Kasumi-1 (cell line): ENCODE data around the gene SND1.

Source experiments
- DNase-seq, 2 experiments: peaks; one replicate each; lab custom pipeline; 2025; lab: John Stamatoyannopoulos, UW

SND1 gene

DNA sequence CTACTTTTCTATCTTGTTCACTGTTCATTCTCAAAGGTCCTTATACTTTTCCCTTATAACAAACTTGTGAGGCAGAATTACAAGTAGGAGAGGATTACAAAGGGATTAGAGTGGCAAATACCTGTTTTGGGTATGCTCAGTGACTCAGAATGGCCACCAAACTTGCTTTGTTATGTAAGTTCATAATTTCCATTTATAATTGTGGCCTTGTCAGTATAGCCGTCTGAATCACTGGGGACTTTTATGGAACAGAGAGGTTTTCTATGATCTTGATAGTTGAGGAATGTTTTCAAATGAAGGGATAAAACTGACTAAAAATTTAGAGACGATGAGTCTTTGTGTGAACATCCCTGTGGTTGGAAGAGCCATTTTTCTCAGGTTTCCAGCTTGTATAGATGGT is 116.2 kb downstream of the SND1 start:
- no peak for DNase-seq

- DNase-seq = no peak
Measured at GRCh38 chr7:127769137-127769536, 117.1 kb downstream of the SND1 start.

DNA sequence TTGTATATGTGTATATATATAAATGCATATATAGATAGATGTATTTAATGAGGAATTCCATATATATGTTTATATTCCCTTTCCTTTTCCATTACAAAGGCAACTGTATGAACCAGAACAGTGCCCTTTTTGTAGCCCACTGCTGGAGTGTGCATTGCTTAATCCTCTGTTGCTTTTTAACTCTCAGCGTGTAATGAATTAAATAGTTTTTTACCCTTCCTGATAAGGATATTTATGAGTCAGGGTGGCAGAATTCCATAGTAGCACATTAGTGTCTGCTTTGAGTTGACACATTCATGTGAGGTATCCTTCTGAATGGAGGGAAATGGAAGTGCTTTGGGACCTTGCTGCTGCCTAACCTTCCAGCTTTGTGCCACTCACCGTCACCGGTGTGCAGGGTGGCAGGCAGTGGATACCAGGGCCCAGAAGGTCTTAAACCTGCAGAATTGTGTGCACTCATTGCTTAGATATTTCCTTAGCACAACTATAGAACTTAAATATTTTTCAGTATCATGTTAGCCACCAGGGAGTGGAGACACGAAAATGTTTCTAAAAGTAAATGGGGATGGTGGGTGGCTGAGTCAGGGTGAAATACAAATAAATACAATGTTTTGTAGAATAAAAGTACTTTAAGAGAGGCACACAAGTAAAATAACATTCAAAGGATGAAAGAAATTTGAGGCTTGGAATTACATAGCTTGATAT is 117.9 kb downstream of the SND1 start:
- DNase-seq = no peak

- DNase-seq = no peak
Measured at GRCh38 chr7:127770885-127771284, 118.9 kb downstream of the SND1 start.

GRCh38 chr7:127771707-127772106 is 119.7 kb downstream of the SND1 start:
- no peak for DNase-seq

DNA sequence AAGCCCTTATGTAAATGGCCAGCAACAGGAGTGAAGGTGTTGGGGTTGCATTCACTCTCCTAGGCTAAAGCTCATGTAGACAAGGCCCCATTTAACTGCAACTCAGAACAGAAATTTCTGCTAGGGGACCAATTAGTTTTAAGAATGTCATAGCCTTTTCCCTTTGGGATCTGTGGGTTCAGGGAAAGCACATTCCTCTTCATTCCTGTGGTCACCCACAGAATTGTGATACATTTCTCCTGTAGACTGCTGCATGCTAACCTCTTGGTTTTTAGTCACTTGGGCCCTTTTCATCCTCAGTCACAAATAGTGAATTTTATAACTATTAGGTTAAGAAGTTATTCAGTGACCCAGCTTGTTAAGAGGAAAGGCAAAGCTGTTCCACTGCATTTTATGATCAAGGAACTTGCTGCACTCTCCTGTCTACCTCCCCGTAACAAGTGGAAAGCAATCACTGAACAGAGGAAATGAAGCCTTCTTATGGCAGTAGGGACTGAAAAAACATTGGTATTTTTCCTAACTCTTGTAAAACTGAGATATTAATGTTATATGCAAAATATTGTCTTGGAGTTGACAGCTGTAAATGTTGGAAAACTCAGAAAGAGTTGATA is 124.9 kb downstream of the SND1 start:
- DNase-seq = no peak

- DNase-seq = no peak
Measured at GRCh38 chr7:127780489-127780888, 128.5 kb downstream of the SND1 start.

DNA sequence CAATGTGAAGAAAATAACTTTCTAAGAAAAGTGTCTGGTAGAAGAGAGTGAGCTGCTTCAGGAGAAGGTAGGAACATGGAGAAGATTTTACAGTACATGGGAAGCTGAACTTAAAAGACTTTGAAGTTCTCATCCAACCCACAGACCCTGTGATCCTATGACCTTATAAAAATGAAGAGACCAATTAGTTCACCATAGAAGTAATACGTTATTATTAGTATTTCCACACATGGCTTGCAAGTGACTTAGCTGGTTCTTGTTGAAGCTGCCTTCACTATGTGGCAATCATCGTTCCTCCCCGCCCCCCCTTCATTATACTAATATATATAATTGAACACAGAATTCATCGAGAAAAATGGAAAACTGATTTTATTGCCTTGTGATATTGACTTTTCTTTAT is 129.1 kb downstream of the SND1 start:
- DNase-seq = no peak

GRCh38 chr7:127782075-127782474 is 130.1 kb downstream of the SND1 start:
- DNase-seq = peak; percentile 56 to 63

DNA sequence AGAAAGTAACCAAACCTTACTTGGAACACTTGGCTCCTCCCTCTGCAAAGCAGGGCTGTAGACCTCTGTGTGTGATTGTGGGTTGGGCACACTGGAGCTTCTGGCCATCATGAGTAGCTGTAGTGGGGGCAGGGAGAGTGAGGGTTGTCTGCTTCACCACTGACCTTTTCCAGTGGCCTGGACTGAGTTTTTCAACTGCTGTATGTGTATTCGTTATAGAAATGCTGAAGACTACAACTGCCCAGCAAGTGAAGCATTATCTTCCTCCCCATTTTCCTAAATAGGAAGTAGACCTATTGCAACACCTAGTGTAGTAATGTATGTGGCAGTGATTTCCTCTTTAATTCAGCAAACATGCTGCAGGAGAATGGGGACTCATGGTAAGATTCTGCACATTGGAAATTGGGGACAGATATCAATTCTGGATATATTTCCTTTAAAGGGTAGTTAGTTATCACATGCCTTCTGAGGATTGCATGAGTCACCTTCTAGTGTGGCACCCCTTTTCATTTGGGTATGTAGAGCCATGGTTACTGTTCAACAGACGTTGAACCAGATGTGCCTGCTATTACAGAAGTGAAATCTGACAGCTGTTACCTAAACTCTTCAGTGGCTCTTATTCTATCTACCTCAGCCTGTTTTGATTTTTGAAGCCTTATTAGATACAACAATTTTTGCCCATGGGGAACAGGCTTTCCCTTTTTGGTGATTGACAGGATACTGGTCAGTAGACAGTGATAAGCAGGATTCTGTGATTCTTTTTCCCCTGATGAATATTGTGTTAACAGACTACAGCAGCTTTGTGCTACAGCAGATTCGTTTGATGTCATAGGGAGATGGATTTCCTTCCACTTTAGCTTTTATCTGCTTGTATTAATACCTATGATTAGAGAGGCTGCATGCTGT is 130.9 kb downstream of the SND1 start:
- DNase-seq = peak in 1 of 2 experiments; percentile 18

- no peak for DNase-seq
Measured at GRCh38 chr7:127786184-127786583, 134.2 kb downstream of the SND1 start.

DNA sequence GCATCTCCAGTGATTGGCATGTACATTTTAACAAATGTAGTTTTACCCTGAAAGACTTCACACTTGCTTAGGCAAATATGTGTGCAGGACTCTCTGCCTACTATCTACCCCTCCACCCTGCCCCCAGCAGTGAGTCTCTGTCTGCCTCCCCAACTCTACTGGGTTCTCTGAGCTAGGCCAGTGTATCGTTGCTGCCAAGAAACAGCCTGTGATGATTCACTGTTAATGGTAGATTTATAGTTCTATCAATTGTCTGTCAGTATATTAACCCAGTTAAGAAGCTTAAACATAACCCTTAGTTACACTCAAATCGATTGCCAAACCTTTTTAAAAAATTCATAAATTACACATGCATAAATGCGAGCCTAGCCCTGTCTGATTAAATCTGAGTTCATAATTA is 137.0 kb downstream of the SND1 start:
- DNase-seq = no peak

- DNase-seq = peak; percentile 21
Measured at GRCh38 chr7:127791446-127792189, 139.6 kb downstream of the SND1 start.

GRCh38 chr7:127792528-127793342 is 140.7 kb downstream of the SND1 start:
- peak; percentile 47 to 60 for DNase-seq

DNA sequence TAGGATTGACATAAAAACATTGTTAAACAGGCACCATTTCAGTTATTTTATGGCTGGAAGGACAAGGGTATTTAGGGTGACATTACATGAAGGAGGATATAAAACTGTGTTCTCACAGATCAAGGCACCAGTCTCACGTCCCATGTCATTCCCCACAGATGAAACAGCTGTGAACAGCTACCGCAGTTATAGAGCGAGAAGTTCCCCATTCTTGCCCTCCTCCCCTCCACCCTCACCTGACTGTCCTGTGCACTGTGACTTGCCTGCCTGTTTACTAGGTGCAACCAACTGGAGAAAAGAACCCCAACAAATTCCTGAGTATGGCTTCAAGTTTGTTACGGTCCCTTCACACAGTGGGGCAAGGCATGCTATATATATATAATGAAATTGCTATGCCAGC is 141.6 kb downstream of the SND1 start:
- DNase-seq = no peak

DNA sequence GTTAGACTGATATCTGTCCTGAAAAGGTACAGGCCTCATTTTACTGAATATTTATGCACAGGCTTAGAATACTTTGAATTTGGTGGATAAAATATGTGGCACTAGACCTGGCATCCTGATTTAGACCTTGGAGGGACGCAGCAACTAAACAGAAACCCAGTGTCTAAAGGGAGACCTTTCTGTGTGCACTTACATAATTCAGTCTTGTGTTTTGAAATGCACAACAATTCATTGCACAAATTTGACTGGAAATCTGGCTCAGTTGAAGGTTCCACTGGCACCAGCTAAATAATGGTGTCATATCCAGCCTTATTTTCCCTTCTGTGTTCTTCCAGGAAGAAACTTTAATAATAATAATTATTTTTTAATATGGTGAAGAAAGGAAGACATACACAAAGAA is 142.1 kb downstream of the SND1 start:
- no peak for DNase-seq

DNA sequence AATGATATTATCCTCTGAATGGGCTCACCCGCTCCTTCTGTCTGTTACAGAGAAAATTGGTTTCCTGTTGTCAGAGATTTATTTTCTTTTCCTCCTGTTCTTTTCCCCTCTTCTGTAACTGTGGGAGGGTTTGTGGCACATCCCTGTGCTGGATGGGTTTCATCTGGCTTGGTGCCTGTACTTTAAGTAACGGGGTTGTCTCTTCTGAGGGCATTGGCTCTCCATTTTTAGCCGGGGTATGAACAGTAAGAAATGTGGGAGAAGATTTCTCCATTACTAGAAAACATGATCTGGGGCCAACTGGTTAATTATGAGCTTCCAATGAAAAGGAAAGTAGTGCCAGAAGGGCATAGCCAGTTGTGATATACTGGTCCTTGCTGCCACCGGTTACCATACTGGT is 142.6 kb downstream of the SND1 start:
- DNase-seq = no peak

- no peak for DNase-seq
Measured at GRCh38 chr7:127798023-127798422, 146.0 kb downstream of the SND1 start.

DNA sequence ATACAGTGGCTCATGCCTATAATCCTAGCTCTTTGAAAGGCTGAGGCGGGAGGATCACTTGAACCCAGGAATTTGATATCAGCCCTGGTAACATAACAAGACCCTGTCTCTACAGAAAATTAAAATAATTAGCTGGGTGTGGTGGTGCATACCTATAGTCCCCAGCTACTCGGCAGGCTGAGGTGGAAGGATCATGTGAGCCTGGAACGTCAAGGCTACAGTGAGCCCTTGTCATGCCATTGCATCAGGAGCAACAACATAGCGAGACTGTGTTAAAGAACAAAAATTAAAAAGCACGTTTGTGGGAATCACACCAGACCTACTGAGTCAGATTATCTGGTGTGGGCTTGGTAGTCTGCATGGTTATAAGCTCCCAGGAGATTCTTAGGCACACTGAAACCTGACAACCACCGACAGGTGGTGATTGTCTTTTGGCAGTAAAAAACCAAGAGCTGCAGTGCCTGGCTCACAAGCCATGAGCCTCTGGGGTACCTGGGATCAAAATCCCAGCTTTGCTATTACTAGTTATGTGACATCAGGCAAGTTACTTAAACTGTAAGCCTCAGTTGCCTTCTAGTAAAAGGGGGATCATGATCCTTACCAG is 146.9 kb downstream of the SND1 start:
- no peak for DNase-seq

- DNase-seq = no peak
Measured at GRCh38 chr7:127799535-127800305, 147.7 kb downstream of the SND1 start.
